GM21526 (cell line): ENCODE measurements around the gene MAST3.

Source experiments
- ATAC-seq: cut with Tn5 transposase; IDR thresholded peaks from one replicate; pipeline ENCODE4 v1.9.1; 2021; ENCODE audit warnings: moderate library complexity; ENCODE audit not compliant: unreplicated experiment, low FRiP score

MAST3 gene

GRCh38 chr19:18173572-18174288, 76.2 kb downstream of the MAST3 start, which contains the start of gene IFI30:
TSS of gene IFI30 (plus strand) at chr19:18173813. CDS start at chr19:18173842, 29 bp downstream.
- peak; percentile 38 for ATAC-seq

GRCh38 chr19:18174983-18175382, 77.4 kb downstream of the MAST3 start:
- ATAC-seq, result no peak

- ATAC-seq, result no peak
These were observed 79.1 kb downstream of the MAST3 start for GRCh38 chr19:18176367-18177310.

GRCh38 chr19:18179957-18180356, 82.4 kb downstream of the MAST3 start:
- ATAC-seq, result no peak

- no peak for ATAC-seq
These were observed 86.0 kb downstream of the MAST3 start for GRCh38 chr19:18183529-18183928.

GRCh38 chr19:18185538-18185937, 88.0 kb downstream of the MAST3 start:
- ATAC-seq, result no peak

GRCh38 chr19:18190278-18190677, 92.7 kb downstream of the MAST3 start:
- no peak for ATAC-seq

GRCh38 chr19:18191640-18192062, 94.1 kb downstream of the MAST3 start:
- no peak for ATAC-seq

GRCh38 chr19:18192673-18193387, 95.3 kb downstream of the MAST3 start, which contains the start of gene MPV17L2:
TSS of gene MPV17L2 (plus strand) at chr19:18193218. CDS start at chr19:18193282, 64 bp downstream.
- ATAC-seq, result peak; percentile 64

- no peak for ATAC-seq
These were observed 96.0 kb downstream of the MAST3 start for GRCh38 chr19:18193388-18194180.

- no peak for ATAC-seq
These were observed 96.6 kb downstream of the MAST3 start for GRCh38 chr19:18194181-18194530.

GRCh38 chr19:18194554-18195238, 97.1 kb downstream of the MAST3 start:
- ATAC-seq, result no peak

GRCh38 chr19:18196511-18196845, 98.9 kb downstream of the MAST3 start:
- ATAC-seq, result no peak

- ATAC-seq, result no peak
These were observed 99.7 kb downstream of the MAST3 start for GRCh38 chr19:18197306-18197705.

GRCh38 chr19:18197941-18198340, 100.4 kb downstream of the MAST3 start:
- no peak for ATAC-seq

GRCh38 chr19:18198374-18198773, 100.8 kb downstream of the MAST3 start:
- ATAC-seq, result no peak
